Liver (tissue), 3 donors: ENCODE measurements around the gene UBE2D1.

ENCODE experiments used
- EGR1 ChIP-seq, 2 donors: IDR thresholded peaks; 2 replicates each; pipeline ENCODE4 v1.6.1; 2016 to 2018; ENCODE audit warnings: antibody characterized with exemption in 2 of 2, low read depth in 2 of 2
- GABPA ChIP-seq, 2 donors: IDR thresholded peaks in 1 of 2; conservative IDR thresholded peaks in 1 of 2; 2 replicates each; pipeline ENCODE4 v1.6.1; 2016; ENCODE audit warnings: antibody characterized with exemption in 2 of 2, mild to moderate bottlenecking in 1 of 2, moderate library complexity in 1 of 2
- HNF4A ChIP-seq, 2 donors: conservative IDR thresholded peaks; 2 replicates each; pipeline ENCODE4 v1.6.1; 2016; ENCODE audit warnings: antibody characterized with exemption in 2 of 2, mild to moderate bottlenecking in 2 of 2
- JUND ChIP-seq, 2 donors: IDR thresholded peaks; 2 replicates each; pipeline ENCODE4 v1.6.1; 2016; ENCODE audit warnings: antibody characterized with exemption in 2 of 2
- RAD21 ChIP-seq, 2 donors: IDR thresholded peaks; 2 replicates each; pipeline ENCODE4 v1.6.1; 2016; ENCODE audit warnings: antibody characterized with exemption in 2 of 2, mild to moderate bottlenecking in 2 of 2
- SP1 ChIP-seq: IDR thresholded peaks from 2 replicates; pipeline ENCODE4 v1.6.1; 2018; ENCODE audit warnings: antibody characterized with exemption, mild to moderate bottlenecking
- TAF1 ChIP-seq: conservative IDR thresholded peaks from 2 replicates; pipeline ENCODE4 v1.6.1; 2016; ENCODE audit warnings: antibody characterized with exemption, mild to moderate bottlenecking
- YY1 ChIP-seq: IDR thresholded peaks from 2 replicates; pipeline ENCODE4 v1.6.1; 2016; ENCODE audit warnings: antibody characterized with exemption, mild to moderate bottlenecking
- TF ChIP-seq, protein P1 (sequence below): fragments of 150-350 bp; IDR thresholded peaks from 2 replicates; pipeline ENCODE4 v1.5.1; 2017; ENCODE audit warnings: improper control_type of control experiment, low read depth, low read length; ENCODE audit not compliant: missing input control
- TF ChIP-seq, protein P2 (sequence below): IDR thresholded peaks from 2 replicates; pipeline ENCODE4 v1.6.1; 2016; ENCODE audit warnings: antibody characterized with exemption, mild to moderate bottlenecking
- TF ChIP-seq, protein P3 (sequence below): IDR thresholded peaks from 2 replicates; pipeline ENCODE4 v1.6.1; 2016; ENCODE audit warnings: antibody characterized with exemption
- TF ChIP-seq, protein P4 (sequence below): IDR thresholded peaks from 2 replicates; pipeline ENCODE4 v1.6.1; 2016; ENCODE audit warnings: antibody characterized with exemption
- donor health status: healthy.
- donor health status: healthy.

DNA sequence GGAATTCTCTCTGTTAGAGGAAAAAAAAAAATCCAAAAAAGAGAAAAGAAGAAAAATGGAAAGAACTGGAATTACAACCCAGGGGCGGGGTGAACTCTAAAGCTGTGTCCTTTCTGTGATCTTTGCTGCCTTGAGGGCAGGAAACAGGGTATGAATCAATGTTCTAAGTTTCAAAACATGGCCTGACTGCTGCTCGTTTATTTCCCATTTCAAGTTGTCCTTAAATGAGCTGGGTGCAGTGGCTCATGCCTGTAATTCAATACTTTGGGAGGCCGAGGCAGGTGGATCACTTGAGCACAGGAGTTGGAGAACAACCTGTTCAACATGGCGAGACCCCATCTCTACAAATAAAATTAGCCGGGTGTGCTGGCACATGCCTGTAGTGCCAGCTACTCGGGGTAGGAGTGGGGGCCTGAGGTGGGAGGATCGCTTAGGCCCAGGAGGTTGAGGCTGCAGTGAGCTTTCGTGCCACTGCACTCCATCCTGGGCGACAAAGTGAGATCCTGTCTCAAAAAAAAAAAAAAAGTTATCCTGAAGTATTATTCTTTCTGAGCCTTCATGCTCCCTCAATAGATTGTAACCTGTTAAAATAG, 25.7 kb downstream of the UBE2D1 start:
- TF ChIP-seq, protein P1, sequence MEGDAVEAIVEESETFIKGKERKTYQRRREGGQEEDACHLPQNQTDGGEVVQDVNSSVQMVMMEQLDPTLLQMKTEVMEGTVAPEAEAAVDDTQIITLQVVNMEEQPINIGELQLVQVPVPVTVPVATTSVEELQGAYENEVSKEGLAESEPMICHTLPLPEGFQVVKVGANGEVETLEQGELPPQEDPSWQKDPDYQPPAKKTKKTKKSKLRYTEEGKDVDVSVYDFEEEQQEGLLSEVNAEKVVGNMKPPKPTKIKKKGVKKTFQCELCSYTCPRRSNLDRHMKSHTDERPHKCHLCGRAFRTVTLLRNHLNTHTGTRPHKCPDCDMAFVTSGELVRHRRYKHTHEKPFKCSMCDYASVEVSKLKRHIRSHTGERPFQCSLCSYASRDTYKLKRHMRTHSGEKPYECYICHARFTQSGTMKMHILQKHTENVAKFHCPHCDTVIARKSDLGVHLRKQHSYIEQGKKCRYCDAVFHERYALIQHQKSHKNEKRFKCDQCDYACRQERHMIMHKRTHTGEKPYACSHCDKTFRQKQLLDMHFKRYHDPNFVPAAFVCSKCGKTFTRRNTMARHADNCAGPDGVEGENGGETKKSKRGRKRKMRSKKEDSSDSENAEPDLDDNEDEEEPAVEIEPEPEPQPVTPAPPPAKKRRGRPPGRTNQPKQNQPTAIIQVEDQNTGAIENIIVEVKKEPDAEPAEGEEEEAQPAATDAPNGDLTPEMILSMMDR = no peak
- TF ChIP-seq GABPA (IDR thresholded peaks at IDR 0.05 in 1 of 2, conservative IDR thresholded peaks at IDR 0.05 in 1 of 2) (no peak), YY1 (no peak), EGR1 (IDR thresholded peaks at IDR 0.05; ENCODE audit: low read depth in 2 of 2) (no peak), HNF4A (conservative IDR thresholded peaks at IDR 0.05) (no peak), TAF1 (no peak), SP1 (no peak), RAD21 (IDR thresholded peaks at IDR 0.05) (no peak), JUND (IDR thresholded peaks at IDR 0.05) (no peak)
- TF ChIP-seq, protein P2, sequence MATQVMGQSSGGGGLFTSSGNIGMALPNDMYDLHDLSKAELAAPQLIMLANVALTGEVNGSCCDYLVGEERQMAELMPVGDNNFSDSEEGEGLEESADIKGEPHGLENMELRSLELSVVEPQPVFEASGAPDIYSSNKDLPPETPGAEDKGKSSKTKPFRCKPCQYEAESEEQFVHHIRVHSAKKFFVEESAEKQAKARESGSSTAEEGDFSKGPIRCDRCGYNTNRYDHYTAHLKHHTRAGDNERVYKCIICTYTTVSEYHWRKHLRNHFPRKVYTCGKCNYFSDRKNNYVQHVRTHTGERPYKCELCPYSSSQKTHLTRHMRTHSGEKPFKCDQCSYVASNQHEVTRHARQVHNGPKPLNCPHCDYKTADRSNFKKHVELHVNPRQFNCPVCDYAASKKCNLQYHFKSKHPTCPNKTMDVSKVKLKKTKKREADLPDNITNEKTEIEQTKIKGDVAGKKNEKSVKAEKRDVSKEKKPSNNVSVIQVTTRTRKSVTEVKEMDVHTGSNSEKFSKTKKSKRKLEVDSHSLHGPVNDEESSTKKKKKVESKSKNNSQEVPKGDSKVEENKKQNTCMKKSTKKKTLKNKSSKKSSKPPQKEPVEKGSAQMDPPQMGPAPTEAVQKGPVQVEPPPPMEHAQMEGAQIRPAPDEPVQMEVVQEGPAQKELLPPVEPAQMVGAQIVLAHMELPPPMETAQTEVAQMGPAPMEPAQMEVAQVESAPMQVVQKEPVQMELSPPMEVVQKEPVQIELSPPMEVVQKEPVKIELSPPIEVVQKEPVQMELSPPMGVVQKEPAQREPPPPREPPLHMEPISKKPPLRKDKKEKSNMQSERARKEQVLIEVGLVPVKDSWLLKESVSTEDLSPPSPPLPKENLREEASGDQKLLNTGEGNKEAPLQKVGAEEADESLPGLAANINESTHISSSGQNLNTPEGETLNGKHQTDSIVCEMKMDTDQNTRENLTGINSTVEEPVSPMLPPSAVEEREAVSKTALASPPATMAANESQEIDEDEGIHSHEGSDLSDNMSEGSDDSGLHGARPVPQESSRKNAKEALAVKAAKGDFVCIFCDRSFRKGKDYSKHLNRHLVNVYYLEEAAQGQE = no peak
- TF ChIP-seq, protein P3, sequence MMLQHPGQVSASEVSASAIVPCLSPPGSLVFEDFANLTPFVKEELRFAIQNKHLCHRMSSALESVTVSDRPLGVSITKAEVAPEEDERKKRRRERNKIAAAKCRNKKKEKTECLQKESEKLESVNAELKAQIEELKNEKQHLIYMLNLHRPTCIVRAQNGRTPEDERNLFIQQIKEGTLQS = no peak
- TF ChIP-seq, protein P4, sequence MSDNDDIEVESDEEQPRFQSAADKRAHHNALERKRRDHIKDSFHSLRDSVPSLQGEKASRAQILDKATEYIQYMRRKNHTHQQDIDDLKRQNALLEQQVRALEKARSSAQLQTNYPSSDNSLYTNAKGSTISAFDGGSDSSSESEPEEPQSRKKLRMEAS = no peak
